SK-N-SH treated with all-trans-retinoic acid at 6 μM for 48 hours (cell line): Measurements from ENCODE around the gene SCMH1.

ENCODE experiments used
- TOX ChIP-seq: fragments of 250-450 bp; sonication (Bioruptor Pico); IDR thresholded peaks from 2 replicates; pipeline ENCODE4 v1.8.0; 2021; ENCODE audit warnings: mild to moderate bottlenecking, moderate library complexity, borderline replicate concordance
- TF ChIP-seq, protein P1 (sequence below): fragments of 250-450 bp; sonication (Bioruptor Pico); IDR thresholded peaks from 2 replicates; pipeline ENCODE4 v1.5.1; 2021; ENCODE audit warnings: mild to moderate bottlenecking, moderate library complexity

The SCMH1 gene

GRCh38 chr1:40977716-40978115 is 264.4 kb downstream of the SCMH1 start (continued):
- TF ChIP-seq, protein P1, sequence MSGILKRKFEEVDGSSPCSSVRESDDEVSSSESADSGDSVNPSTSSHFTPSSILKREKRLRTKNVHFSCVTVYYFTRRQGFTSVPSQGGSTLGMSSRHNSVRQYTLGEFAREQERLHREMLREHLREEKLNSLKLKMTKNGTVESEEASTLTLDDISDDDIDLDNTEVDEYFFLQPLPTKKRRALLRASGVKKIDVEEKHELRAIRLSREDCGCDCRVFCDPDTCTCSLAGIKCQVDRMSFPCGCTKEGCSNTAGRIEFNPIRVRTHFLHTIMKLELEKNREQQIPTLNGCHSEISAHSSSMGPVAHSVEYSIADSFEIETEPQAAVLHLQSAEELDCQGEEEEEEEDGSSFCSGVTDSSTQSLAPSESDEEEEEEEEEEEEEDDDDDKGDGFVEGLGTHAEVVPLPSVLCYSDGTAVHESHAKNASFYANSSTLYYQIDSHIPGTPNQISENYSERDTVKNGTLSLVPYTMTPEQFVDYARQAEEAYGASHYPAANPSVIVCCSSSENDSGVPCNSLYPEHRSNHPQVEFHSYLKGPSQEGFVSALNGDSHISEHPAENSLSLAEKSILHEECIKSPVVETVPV (CRISPR knock-in tag) = no peak
- TF ChIP-seq TOX (CRISPR knock-in tag) = no peak
